GM12891 (cell line): Measurements from ENCODE around the gene CLRN2.

Experiments used
- DNase-seq: peaks from one replicate; pipeline ENCODE4 v3.0.0; 2011; ENCODE audit warnings: low spot score; ENCODE audit not compliant: insufficient read length
- FAIRE-seq: peaks from 2 replicates; lab custom pipeline; 2011; peaks lifted over from hg19 to GRCh38; lab: Jason Lieb, UNC
- PAX5 ChIP-seq: IDR thresholded peaks from 2 replicates; pipeline ENCODE4 v1.6.1; 2011; ENCODE audit warnings: low read length, moderate library complexity, mild to moderate bottlenecking; ENCODE audit not compliant: insufficient read depth, severe bottlenecking
- POLR2A ChIP-seq: IDR thresholded peaks from 2 replicates; pipeline ENCODE4 v1.6.1; 2011; ENCODE audit warnings: low read depth, low read length, control low read depth
- POLR2AphosphoS5 ChIP-seq: IDR thresholded peaks from 2 replicates; pipeline ENCODE4 v1.6.1; 2011; ENCODE audit warnings: low read depth, low read length, control low read depth
- POU2F2 ChIP-seq: IDR thresholded peaks from 2 replicates; pipeline ENCODE4 v1.6.1; 2011; ENCODE audit warnings: low read depth, mild to moderate bottlenecking, control low read depth, low read length, moderate library complexity
- SPI1 ChIP-seq: IDR thresholded peaks from 2 replicates; pipeline ENCODE4 v1.6.1; 2011; ENCODE audit warnings: low read depth, low read length, control low read depth
- TAF1 ChIP-seq: IDR thresholded peaks from 2 replicates; pipeline ENCODE4 v1.6.1; 2011; ENCODE audit warnings: low read depth, low read length, control low read depth

Gene CLRN2

DNA sequence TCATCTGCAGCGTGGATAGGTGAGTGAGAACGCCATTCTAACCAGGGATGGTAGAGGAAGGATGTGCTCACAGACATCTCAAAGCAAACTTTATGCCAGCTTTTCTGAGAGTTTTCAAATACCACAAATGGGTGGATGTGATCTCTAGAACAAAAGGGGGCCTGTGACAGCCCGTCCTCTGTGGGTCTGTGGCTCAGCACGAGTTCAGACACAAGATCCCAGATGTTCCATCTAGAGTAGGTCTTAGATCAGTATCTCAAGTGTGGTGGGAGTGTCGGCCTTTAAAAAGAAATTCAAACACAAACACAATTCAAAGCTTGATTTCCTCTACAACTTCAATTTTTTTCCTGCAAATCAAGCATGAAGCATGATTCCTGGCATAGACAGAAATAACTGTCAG, 25.8 kb upstream of the CLRN2 start:
- FAIRE-seq: no peak
- TF ChIP-seq POU2F2 (no peak), POLR2AphosphoS5 (no peak), TAF1 (no peak), POLR2A (no peak), SPI1 (no peak), PAX5 (no peak)
- DNase-seq: no peak

DNA sequence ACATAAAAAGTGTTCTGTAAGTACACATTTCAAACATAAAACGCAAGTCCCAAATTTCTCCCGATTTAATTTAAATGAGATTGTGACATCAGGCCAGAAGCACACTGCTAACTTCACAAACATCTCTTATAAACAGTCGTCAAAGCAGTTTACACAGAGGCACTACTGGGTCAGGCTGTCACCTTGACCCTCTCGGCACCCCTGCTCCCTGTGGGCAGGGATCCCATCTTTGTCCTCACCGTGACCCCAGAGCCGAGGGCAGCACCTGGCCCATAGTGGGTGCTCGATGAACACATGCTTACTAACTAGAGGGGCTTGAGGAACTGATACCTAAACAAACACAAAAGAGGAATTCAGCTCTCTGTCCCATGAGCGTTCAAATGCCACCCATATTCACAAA, 25.2 kb upstream of the CLRN2 start:
- FAIRE-seq (peak; percentile 16), DNase-seq (no peak)
- TF ChIP-seq POLR2AphosphoS5: no peak
- TF ChIP-seq POLR2A: no peak
- no peak for TF ChIP-seq PAX5
- TF ChIP-seq SPI1: peak; percentile 28; the same call in 1 of the 2 replicates
- no peak for TF ChIP-seq POU2F2
- no peak for TF ChIP-seq TAF1

GRCh38 chr4:17490575-17491059, 24.3 kb upstream of the CLRN2 start:
- no peak for TF ChIP-seq SPI1
- no peak for TF ChIP-seq POLR2AphosphoS5
- TF ChIP-seq TAF1: no peak
- TF ChIP-seq POLR2A: no peak
- TF ChIP-seq POU2F2: no peak
- no peak for TF ChIP-seq PAX5
- no peak for DNase-seq
- no peak for FAIRE-seq

- FAIRE-seq (no peak), DNase-seq (no peak)
- TF ChIP-seq POU2F2: no peak
- TF ChIP-seq POLR2AphosphoS5: no peak
- no peak for TF ChIP-seq SPI1
- no peak for TF ChIP-seq TAF1
- TF ChIP-seq PAX5: no peak
- TF ChIP-seq POLR2A: no peak
Measured at GRCh38 chr4:17491196-17491595, 23.8 kb upstream of the CLRN2 start.

DNA sequence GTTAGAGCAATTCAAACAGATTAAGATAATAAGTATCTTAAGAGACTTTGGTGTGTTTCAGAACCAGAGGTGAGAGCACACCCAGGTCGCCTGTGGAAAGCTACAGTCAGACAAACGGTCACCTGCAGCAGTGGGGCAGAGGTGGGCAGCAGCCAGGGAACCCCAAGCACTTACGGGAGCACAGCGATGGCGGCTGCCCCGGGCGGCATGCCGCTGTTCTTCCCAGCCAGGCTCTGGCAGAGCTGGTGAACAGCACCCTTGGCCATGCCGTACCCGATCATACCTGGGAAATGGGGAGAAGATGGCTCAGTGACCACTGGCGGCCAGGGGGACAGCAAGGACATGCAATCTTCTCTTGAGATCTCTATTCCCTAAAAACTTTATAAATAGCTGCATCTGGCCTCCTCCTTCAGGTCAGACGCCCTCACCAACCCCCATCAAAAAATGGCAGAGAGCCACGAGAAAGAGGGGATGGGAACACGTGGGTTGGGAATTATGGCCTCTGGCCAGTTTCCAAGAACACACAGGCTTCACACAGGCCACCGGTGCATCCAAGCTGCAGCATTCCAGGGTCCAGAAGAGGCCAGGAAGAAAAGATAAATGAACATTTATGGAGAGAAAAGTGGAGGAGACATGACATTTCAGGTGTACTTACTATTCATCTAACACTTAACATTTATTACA, 22.8 kb upstream of the CLRN2 start:
- TF ChIP-seq POLR2A (no peak), POLR2AphosphoS5 (no peak), SPI1 (no peak), TAF1 (no peak), POU2F2 (no peak), PAX5 (no peak)
- no peak for FAIRE-seq
- DNase-seq: no peak

DNA sequence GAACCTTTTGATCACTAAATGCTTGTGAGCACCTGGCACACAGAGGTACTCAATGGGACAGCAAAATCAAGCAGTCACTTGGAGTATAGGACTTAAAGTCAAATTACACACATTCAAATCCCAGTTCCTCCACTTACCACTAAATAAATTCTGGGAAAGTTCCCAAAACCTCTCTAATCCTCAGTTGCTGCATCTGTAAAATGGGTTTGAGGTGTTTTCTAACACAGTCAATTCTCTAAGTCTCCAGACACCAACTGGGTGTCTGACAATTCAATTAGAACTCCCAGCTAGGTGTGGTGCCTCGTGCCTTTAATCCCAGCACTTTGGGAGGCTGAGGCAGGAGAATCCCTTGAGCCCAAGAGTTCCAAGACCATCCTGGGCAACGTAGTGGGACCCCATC, 22.1 kb upstream of the CLRN2 start:
- TF ChIP-seq POU2F2 (no peak), TAF1 (no peak), POLR2A (no peak), PAX5 (no peak), POLR2AphosphoS5 (no peak), SPI1 (no peak)
- no peak for DNase-seq
- no peak for FAIRE-seq

DNA sequence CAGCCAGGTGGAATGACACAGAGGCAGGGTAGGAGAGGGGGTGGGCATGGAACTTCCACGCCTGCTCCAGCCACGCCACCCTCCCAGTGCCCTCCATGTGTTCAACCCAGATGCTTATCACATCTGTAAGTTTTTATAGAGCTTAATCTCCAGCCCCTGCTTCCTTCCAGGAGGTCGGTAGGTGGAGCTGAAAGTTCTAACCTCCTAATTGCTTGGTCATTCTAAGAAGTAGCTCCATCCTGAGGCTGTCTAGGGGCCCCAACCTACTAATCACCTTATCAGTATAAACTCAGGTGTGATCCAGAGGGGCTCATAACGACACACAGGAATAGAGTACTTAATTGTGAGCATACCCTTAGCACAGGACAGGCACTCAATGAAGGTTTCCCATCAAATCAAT, 21.3 kb upstream of the CLRN2 start:
- DNase-seq (no peak), FAIRE-seq (no peak)
- no peak for TF ChIP-seq POU2F2
- no peak for TF ChIP-seq PAX5

DNA sequence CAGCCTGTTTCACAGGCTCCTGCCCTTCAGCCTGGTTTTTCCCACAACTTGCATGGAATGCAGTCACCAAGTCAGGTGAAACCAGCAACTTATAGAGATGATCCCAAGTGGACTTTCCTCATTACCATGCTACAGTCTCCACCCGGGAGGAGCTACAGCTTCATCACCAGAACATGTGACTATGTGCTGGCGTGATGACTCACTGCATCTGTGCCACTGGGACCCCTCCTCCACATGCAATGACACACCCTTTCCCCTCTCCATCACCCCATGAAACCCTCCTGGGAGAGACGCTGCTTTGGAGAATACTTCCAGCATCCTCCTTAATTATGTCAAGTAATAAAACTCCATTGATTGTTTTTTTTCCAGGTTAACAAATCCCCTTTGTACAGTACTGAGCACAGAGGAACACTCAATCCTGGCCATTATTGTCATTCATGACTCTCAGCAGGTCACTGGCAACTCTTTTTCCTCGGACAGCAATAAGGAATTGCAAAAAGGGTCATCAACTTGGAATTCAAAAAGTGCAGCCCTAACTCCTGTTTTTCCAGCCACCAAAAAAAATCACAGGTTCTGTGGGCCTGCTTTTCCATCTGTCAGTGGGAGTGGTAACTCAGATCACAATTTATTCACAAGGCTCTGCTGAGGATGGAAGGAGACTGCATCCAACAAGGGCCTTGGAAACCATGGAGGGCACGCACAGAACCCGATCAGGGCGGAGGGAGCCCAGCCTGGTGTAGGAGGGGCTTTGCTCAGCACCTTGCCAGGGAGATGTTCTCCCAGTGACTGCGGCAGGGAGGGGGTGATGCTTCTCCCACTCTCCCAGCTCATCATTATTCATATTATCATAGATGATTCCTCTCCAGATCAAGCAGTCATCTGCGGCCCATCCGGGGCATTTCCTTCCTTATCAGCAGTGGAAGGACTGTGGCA, 20.4 kb upstream of the CLRN2 start:
- FAIRE-seq: no peak
- TF ChIP-seq SPI1 (no peak), PAX5 (no peak), POU2F2 (no peak), POLR2A (no peak), TAF1 (no peak), POLR2AphosphoS5 (no peak)
- no peak for DNase-seq

GRCh38 chr4:17497890-17498523, 17.0 kb upstream of the CLRN2 start:
- DNase-seq (no peak), FAIRE-seq (no peak)
- TF ChIP-seq TAF1: no peak
- no peak for TF ChIP-seq PAX5
- TF ChIP-seq SPI1: no peak
- no peak for TF ChIP-seq POU2F2
- TF ChIP-seq POLR2AphosphoS5: no peak
- no peak for TF ChIP-seq POLR2A
